GM20000 (cell line): ENCODE results near the gene SYCP2L.
"Not testable (repeated sequence)": the region's sequence is repeated elsewhere in the genome, so short reads cannot be mapped to it uniquely, and the experiment has no call there.

Experiments
- DNase-seq: peaks from one replicate; pipeline ENCODE4 v3.0.0; 2012; ENCODE audit warnings: low spot score
- CTCF ChIP-seq: IDR thresholded peaks from 2 replicates; pipeline ENCODE4 v1.5.1; 2012; ENCODE audit warnings: mild to moderate bottlenecking, control low read depth; ENCODE audit errors: extremely low read depth, missing control alignments

The SYCP2L gene

GRCh38 chr6:10977231-10977968 is 90.5 kb downstream of the SYCP2L start:
- DNase-seq = no peak

GRCh38 chr6:10979603-10980002 is 92.8 kb downstream of the SYCP2L start:
- DNase-seq = no peak
- TF ChIP-seq CTCF = no peak

More at GRCh38 chr6:10977231-10977968, 90.5 kb downstream of the SYCP2L start:
- no peak for TF ChIP-seq CTCF

GRCh38 chr6:10981409-10981808 is 94.6 kb downstream of the SYCP2L start:
- no peak for DNase-seq
- TF ChIP-seq CTCF = no peak

- not testable (repeated sequence) for DNase-seq
Observed at GRCh38 chr6:10984959-10985358, 98.1 kb downstream of the SYCP2L start.

- no peak for TF ChIP-seq CTCF
- DNase-seq = no peak
Observed at GRCh38 chr6:10989587-10989986, 102.7 kb downstream of the SYCP2L start.

GRCh38 chr6:10991115-10991514 is 104.3 kb downstream of the SYCP2L start:
- no peak for TF ChIP-seq CTCF
- DNase-seq = no peak

GRCh38 chr6:10993896-10994295 is 107.0 kb downstream of the SYCP2L start:
- no peak for DNase-seq
- TF ChIP-seq CTCF = no peak

GRCh38 chr6:10995114-10995707 is 108.4 kb downstream of the SYCP2L start:
- no peak for TF ChIP-seq CTCF
- no peak for DNase-seq
